Neural cell (in vitro differentiated cells): ENCODE results near the gene HBEGF. TPM values are rescaled to one million over a fixed set of nuclear protein-coding genes. Genes with fewer than 3 reads are reported as not detected.

Source experiments
- H2AFZ ChIP-seq: fragments of 200-600, 300-800 bp; sonication (generic), shearing (Covaris generic); 2 replicates; pipeline ENCODE4 v1.6.0; 2014; ENCODE audit warnings: low read depth, mild to moderate bottlenecking, antibody characterized with exemption, low read length, moderate library complexity
- H3F3A ChIP-seq: fragments of 200-600 bp; shearing (Covaris generic); 2 replicates; pipeline ENCODE4 v1.6.1; 2016; ENCODE audit warnings: mild to moderate bottlenecking, moderate library complexity, mixed read lengths, antibody characterized with exemption, low read length; ENCODE audit not compliant: insufficient read depth, poor library complexity, severe bottlenecking
- H3K27ac ChIP-seq: fragments of 200-600, 300-800 bp; sonication (generic), shearing (Covaris generic); 2 replicates; pipeline ENCODE4 v1.5.1; 2014; ENCODE audit warnings: mild to moderate bottlenecking, low read length, moderate library complexity
- H3K27me3 ChIP-seq: fragments of 300-800, 200-600 bp; sonication (generic), shearing (Covaris generic); 2 replicates; pipeline ENCODE4 v1.6.0; 2014; ENCODE audit warnings: mild to moderate bottlenecking, low read depth, low read length, moderate library complexity; ENCODE audit not compliant: insufficient read depth
- H3K36me3 ChIP-seq: fragments of 300-800, 200-600 bp; sonication (generic), shearing (Covaris generic); 2 replicates; pipeline ENCODE4 v1.5.1; 2014; ENCODE audit warnings: mild to moderate bottlenecking, antibody characterized with exemption, low read length, moderate library complexity; ENCODE audit not compliant: insufficient read depth
- H3K4me2 ChIP-seq: fragments of 300-800, 200-600 bp; sonication (generic), shearing (Covaris generic); 2 replicates; pipeline ENCODE4 v1.6.0; 2014; ENCODE audit warnings: mild to moderate bottlenecking, low read length
- H3K4me3 ChIP-seq: fragments of 300-800, 200-600 bp; sonication (generic), shearing (Covaris generic); 2 replicates; pipeline ENCODE4 v1.5.1; 2014; ENCODE audit warnings: mild to moderate bottlenecking, low read length, moderate library complexity
- H3K79me2 ChIP-seq: fragments of 200-600 bp; shearing (Covaris generic); replicated peaks from 2 replicates; pipeline ENCODE4 v1.6.0; 2014; ENCODE audit warnings: mild to moderate bottlenecking, low read length, moderate library complexity; ENCODE audit not compliant: insufficient read depth
- H3K9ac ChIP-seq: fragments of 300-800, 200-600 bp; sonication (generic), shearing (Covaris generic); 2 replicates; pipeline ENCODE4 v1.6.1; 2016; ENCODE audit warnings: mild to moderate bottlenecking, low read length, mixed read lengths
- H3K9me2 ChIP-seq: fragments of 200-600 bp; shearing (Covaris generic); 2 replicates; pipeline ENCODE4 v1.6.1; 2016; ENCODE audit warnings: mild to moderate bottlenecking, low read length, mixed read lengths; ENCODE audit not compliant: insufficient read depth
- H3K9me3 ChIP-seq: fragments of 200-600, 300-800 bp; sonication (generic), shearing (Covaris generic); 2 replicates; pipeline ENCODE4 v1.6.1; 2016; ENCODE audit warnings: mild to moderate bottlenecking, mixed run types, low read length, moderate library complexity, mixed read lengths
- H4K20me1 ChIP-seq: fragments of 200-600 bp; shearing (Covaris generic); 2 replicates; pipeline ENCODE4 v1.6.1; 2016; ENCODE audit warnings: mild to moderate bottlenecking, mixed run types; ENCODE audit not compliant: insufficient read depth
- CTCF ChIP-seq: fragments of 450-650 bp; IDR thresholded peaks from 2 replicates; pipeline ENCODE4 v1.5.1; 2014; ENCODE audit warnings: antibody characterized with exemption, mild to moderate bottlenecking, moderate library complexity; ENCODE audit not compliant: poor library complexity, severe bottlenecking
- EP300 ChIP-seq: fragments of 450-650 bp; conservative IDR thresholded peaks from 2 replicates; pipeline ENCODE4 v1.6.1; 2014; ENCODE audit warnings: antibody characterized with exemption, mild to moderate bottlenecking, moderate library complexity; ENCODE audit not compliant: poor library complexity, severe bottlenecking
- EZH2 ChIP-seq: fragments of 200-600, 300-800 bp; shearing (Covaris generic), sonication (generic); IDR thresholded peaks from 2 replicates; pipeline ENCODE4 v1.6.1; 2014; ENCODE audit warnings: antibody characterized with exemption, low read length, borderline replicate concordance, mild to moderate bottlenecking; ENCODE audit not compliant: insufficient read depth, poor library complexity, severe bottlenecking
- MXI1 ChIP-seq: fragments of 450-650 bp; conservative IDR thresholded peaks from 2 replicates; pipeline ENCODE4 v1.6.1; 2014; ENCODE audit warnings: antibody characterized with exemption, mild to moderate bottlenecking; ENCODE audit not compliant: poor library complexity, severe bottlenecking
- POLR2AphosphoS5 ChIP-seq: IDR thresholded peaks from 2 replicates; pipeline ENCODE4 v1.6.1; 2012
- RAD21 ChIP-seq: fragments of 450-650 bp; conservative IDR thresholded peaks from 2 replicates; pipeline ENCODE4 v1.6.1; 2014; ENCODE audit warnings: antibody characterized with exemption, mild to moderate bottlenecking, moderate library complexity
- REST ChIP-seq: IDR thresholded peaks from 2 replicates; pipeline ENCODE4 v1.6.1; 2012; ENCODE audit warnings: borderline replicate concordance
- SMC3 ChIP-seq: fragments of 450-650 bp; conservative IDR thresholded peaks from 2 replicates; pipeline ENCODE4 v1.6.1; 2014; ENCODE audit warnings: antibody characterized with exemption, mild to moderate bottlenecking, moderate library complexity; ENCODE audit not compliant: poor library complexity
- TAF1 ChIP-seq: IDR thresholded peaks from 2 replicates; pipeline ENCODE4 v1.6.1; 2012; ENCODE audit warnings: low read depth
- polyA plus RNA-seq: library from polyadenylated mRNA; depleted of rRNA; stranded (reverse); fragments of >200 nt; gene quantifications from 2 replicates; pipeline ENCODE4 v1.2.3, GENCODE V29; 2014

The HBEGF gene
- polyA plus RNA-seq, 1 donor from 2014 or later, result 9.8 TPM

- no peaks in the 10 kb centered on the region for H3K79me2 ChIP-seq
- H3K27me3 ChIP-seq, result no peaks in the 10 kb centered on the region
- H3K9me3 ChIP-seq, result no peaks in the 10 kb centered on the region
These were observed 14.8 kb downstream of the HBEGF start for GRCh38 chr5:140331638-140332037.

GRCh38 chr5:140329739-140330481 is 16.5 kb downstream of the HBEGF start:
- Histone ChIP-seq H2AFZ (no peak overlapping the region), H3K4me3 (no peak overlapping the region), H3K36me3 (no peaks in the 10 kb centered on the region), H3K27ac (no peak overlapping the region), H3K9me2 (no peaks in the 10 kb centered on the region), H3K27me3 (no peaks in the 10 kb centered on the region), H3K9ac (no peak overlapping the region), H3K4me2 (no peak overlapping the region), H3F3A (no peaks in the 10 kb centered on the region), H4K20me1 (no peaks in the 10 kb centered on the region), H3K79me2 (no peaks in the 10 kb centered on the region), H3K9me3 (no peaks in the 10 kb centered on the region)
- TF ChIP-seq TAF1 (no peak), RAD21 (no peak), EP300 (no peak), REST (no peak), EZH2 (no peak)

More at GRCh38 chr5:140331638-140332037, 14.8 kb downstream of the HBEGF start:
- TF ChIP-seq RAD21 (no peak), POLR2AphosphoS5 (no peak), EP300 (no peak), EZH2 (no peak), TAF1 (no peak), REST (no peak), CTCF (no peak), SMC3 (no peak), MXI1 (no peak)
- H2AFZ ChIP-seq, result no peak overlapping the region
- H4K20me1 ChIP-seq, result no peaks in the 10 kb centered on the region
- no peak overlapping the region for H3K9ac ChIP-seq
- no peaks in the 10 kb centered on the region for H3F3A ChIP-seq
- no peaks in the 10 kb centered on the region for H3K36me3 ChIP-seq
- no peak overlapping the region for H3K4me2 ChIP-seq
- H3K27ac ChIP-seq, result no peak overlapping the region
- no peak overlapping the region for H3K4me3 ChIP-seq
- no peaks in the 10 kb centered on the region for H3K9me2 ChIP-seq
